Measurements from ENCODE around the gene TSPAN3. TPM values are rescaled to one million over a fixed set of nuclear protein-coding genes. Genes with fewer than 3 reads are reported as not detected.

Gene TSPAN3
- polyA plus RNA-seq, 1 experiment: 344 TPM

- CTCF ChIA-PET: interaction anchor here (1.0 to 1.6 kb wide), 2 partner anchors 22 to 34 kb away, joined by 4 to 6 read pairs; no protein-coding TSS in a partner anchor
Observed at GRCh38 chr15:77057072-77057471, 13.8 kb downstream of the TSPAN3 start.

GRCh38 chr15:77053709-77054108 is 17.2 kb downstream of the TSPAN3 start:
- H3K4me3 ChIP-seq (ENCODE audit: low read depth, low read length): no peak overlapping the region

More at GRCh38 chr15:77057072-77057471, 13.8 kb downstream of the TSPAN3 start:
- DNase-seq (ENCODE audit: low read depth): no peak
- Histone ChIP-seq H3K36me3 (ENCODE audit: control insufficient read depth, insufficient read depth, low read length) (peaks cover 2% of the 10 kb centered on the region), H3K4me3 (ENCODE audit: low read depth, low read length) (no peak overlapping the region), H3K27me3 (ENCODE audit: control insufficient read depth, insufficient read depth, low read length) (no peaks in the 10 kb centered on the region)
- no peak for TF ChIP-seq CTCF (IDR thresholded peaks at IDR 0.05; ENCODE audit: insufficient read depth, low read depth, low read length)
- POLR2A ChIA-PET: no interaction called here

GRCh38 chr15:77052556-77052955 is 18.4 kb downstream of the TSPAN3 start:
- CTCF ChIA-PET: interaction anchor here (0.9 to 1.1 kb wide), 2 partner anchors 29 to 53 kb away, joined by 4 read pairs; no protein-coding TSS in a partner anchor
- Histone ChIP-seq H3K36me3 (ENCODE audit: control insufficient read depth, insufficient read depth, low read length) (peaks cover 3% of the 10 kb centered on the region), H3K4me3 (ENCODE audit: low read depth, low read length) (no peak overlapping the region), H3K27me3 (ENCODE audit: control insufficient read depth, insufficient read depth, low read length) (no peaks in the 10 kb centered on the region)
- no peak for TF ChIP-seq CTCF (IDR thresholded peaks at IDR 0.05; ENCODE audit: insufficient read depth, low read depth, low read length)
- POLR2A ChIA-PET: no interaction called here
- DNase-seq (ENCODE audit: low read depth): no peak

More at GRCh38 chr15:77053709-77054108, 17.2 kb downstream of the TSPAN3 start:
- ChIA-PET POLR2A (no interaction called here), CTCF (no interaction called here)
- TF ChIP-seq CTCF (IDR thresholded peaks at IDR 0.05; ENCODE audit: insufficient read depth, low read depth, low read length): no peak
- no peak for DNase-seq (ENCODE audit: low read depth)
- Histone ChIP-seq H3K27me3 (ENCODE audit: control insufficient read depth, insufficient read depth, low read length) (no peaks in the 10 kb centered on the region), H3K36me3 (ENCODE audit: control insufficient read depth, insufficient read depth, low read length) (peaks cover 3% of the 10 kb centered on the region)

- H3K4me3 ChIP-seq (ENCODE audit: low read depth, low read length): no peak overlapping the region
- POLR2A ChIA-PET: no interaction called here
Observed at GRCh38 chr15:77048135-77048876, 22.6 kb downstream of the TSPAN3 start.

More at GRCh38 chr15:77048135-77048876, 22.6 kb downstream of the TSPAN3 start:
- DNase-seq (ENCODE audit: low read depth): no peak
- TF ChIP-seq CTCF (IDR thresholded peaks at IDR 0.05; ENCODE audit: insufficient read depth, low read depth, low read length): no peak
- H3K27me3 ChIP-seq (ENCODE audit: control insufficient read depth, insufficient read depth, low read length): no peaks in the 10 kb centered on the region
- H3K36me3 ChIP-seq (ENCODE audit: control insufficient read depth, insufficient read depth, low read length): peaks cover 15% of the 10 kb centered on the region
- CTCF ChIA-PET: interaction anchor here (4.1 kb wide), 1 partner anchor 13 kb away, joined by 21 read pairs; no protein-coding TSS in a partner anchor

Measured in BJ (cell line).